Measurements from ENCODE around the gene TARDBP.
"Not testable (repeated sequence)": the region's sequence is repeated elsewhere in the genome, so short reads cannot be mapped to it uniquely, and the experiment has no call there.

The TARDBP gene

DNA sequence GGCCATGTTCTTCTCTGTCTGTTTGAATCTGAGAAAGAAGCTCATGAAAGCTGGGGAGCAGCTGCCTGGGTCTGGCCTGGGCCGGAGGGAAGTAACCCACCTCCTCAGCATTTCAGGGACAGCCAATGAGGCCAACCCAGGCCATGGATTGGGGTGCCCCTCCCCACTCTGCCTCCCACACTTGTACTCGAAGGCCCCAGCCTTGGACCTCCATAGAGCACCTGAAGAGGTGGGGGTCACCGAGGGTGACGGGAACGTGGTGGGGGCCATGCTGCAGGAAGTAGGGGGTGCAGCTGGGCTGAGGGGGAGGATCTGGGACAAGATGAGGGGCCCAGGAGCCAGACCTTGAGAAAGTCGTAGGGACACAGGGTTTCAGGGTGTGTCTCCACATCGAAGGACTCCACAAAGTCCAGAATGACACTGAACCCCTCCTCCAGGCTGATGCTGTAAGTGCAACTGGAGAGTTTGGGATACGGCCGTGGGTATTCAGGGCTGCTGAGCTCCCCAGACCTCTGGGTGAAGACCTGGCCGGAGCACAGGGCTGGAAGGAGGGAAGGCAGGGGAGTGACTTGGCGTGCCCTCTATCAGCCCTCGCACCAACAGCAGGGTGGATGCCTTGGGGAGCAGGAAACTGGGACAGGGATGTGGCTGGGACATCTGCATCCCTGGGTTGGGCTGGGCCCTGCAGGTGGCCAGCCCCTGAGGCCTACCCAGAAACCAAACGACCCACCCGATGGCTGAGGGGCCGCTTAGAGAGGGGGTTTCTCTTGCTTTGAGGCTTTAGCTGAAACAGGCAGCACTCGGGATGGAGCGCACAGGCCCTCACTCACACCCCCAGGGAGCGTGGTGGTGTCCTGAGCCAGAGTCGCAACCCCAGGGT, 30.8 kb downstream of the TARDBP start:
- no peak for DNase-seq (ENCODE audit: low read depth)

DNA sequence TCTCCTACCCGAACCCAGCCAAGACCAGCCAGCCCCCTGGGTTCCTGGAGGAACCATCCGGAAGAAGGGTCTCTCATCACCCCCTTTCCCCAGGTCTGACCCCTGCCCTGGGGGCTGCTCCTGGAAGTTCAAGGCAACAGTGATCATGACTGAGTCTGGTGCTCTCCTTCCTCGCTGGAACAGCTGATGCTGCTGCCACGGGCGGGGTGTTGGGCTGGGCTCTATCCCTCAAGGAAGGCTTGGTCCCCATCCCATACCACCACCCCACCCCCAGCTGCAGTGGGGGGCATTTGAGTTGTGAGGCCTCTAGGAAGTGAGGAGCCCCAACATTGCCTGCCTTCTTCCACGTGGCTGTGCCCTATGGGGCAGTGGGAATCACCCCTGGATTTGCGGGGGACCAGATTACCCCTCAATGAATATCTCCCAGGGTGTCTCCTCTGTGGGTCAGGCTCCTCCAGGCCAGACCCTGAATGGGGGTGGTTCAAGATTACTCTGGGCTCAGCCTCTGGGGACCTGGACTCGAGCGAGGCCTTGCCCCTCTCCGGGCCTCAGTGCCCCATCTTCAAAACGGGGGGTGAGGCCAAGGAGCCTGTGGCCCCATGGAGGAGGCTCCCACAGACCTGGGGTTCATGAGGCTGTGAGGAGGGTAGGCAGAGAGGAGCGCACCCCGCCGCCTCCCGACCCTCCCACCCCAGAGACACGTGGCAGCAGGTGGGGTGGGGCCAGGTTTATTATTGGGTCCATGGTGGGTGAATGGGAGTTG, 31.8 kb downstream of the TARDBP start:
- DNase-seq (ENCODE audit: low read depth), result no peak

DNA sequence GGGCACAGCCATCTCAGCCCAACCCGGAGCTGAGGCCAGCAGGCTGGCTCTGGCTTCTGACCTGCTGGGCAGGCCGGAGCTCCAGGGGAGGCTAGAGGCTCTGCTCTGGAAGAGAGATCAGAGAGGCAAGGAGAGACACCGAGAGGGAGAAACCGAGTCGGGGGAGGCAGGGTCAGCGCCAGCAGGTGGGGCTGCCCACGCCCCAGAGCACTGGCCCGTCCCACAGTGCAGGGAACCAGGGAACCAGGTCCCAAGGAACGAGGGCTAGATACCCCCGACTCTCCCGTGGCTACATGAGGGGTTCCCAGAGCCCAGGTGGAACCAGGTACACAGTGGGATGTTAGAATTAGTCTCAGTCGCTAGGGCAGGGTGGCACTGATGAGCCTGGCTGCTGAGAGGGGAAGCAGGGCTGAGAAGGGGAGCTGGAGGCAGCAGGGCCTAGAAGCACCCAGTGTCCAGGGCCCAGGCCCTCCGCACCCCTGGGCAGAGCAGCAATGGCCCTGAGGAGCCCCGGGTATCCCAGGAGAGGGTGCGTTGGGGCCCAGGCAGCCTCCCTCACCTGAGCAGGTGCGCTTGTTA, 32.5 kb downstream of the TARDBP start:
- no peak for DNase-seq (ENCODE audit: low read depth)

DNA sequence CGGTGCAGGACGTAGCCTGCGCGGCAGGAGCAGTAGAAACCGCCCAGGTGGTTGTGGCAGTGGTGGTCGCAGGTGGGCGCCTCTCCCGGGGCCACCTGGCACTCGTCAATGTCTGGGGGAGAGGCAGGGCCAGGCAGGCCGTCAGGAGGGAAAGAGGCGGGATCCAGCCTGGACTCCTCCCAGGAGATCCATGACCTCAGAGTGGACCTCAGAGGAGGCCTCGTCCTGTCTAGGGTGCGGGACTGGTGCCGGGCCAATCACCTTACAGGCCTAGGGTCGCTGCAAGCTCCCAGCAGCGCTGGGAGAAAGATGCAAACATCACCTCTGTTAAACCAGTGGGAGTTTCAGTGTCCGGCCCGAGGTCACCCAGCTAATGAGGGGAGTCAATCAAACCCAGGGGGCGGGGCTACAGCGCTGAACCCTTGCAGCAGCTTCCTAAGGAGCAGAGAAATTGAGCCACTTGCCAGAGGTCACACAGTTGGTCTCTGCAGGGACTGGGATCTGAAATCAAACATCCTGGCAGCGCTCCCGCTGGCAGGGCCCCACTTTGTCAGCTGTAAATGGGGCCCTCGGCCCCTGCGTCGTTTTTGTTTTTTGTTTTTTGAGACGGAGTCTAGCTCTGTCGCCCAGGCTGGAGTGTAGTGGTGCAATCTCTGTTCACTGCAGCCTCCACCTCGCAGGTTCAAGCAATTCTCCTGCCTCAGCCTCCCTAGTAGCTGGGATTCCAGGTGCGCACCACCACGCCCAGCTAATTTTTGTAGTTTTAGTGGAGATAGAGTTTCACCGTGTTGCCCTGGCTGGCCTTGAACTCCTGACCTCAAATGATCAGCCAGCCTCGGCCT, 33.2 kb downstream of the TARDBP start:
- DNase-seq (ENCODE audit: low read depth), result no peak

DNA sequence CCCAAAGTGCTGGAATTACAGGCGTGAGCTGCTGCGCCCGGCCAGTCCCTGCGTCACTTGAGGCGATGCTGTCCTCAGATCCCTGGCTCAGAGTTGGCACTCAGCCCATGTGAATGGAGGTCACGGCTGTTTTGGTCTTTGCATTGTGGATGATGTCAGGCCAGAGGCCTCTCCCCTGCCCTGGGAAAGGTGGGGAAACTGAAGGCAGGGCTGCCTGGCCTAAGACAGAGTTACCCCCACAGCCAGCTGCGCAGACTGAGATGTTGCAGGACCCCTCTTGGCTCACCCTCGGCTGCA, 33.8 kb downstream of the TARDBP start:
- DNase-seq (ENCODE audit: low read depth), result no peak

DNA sequence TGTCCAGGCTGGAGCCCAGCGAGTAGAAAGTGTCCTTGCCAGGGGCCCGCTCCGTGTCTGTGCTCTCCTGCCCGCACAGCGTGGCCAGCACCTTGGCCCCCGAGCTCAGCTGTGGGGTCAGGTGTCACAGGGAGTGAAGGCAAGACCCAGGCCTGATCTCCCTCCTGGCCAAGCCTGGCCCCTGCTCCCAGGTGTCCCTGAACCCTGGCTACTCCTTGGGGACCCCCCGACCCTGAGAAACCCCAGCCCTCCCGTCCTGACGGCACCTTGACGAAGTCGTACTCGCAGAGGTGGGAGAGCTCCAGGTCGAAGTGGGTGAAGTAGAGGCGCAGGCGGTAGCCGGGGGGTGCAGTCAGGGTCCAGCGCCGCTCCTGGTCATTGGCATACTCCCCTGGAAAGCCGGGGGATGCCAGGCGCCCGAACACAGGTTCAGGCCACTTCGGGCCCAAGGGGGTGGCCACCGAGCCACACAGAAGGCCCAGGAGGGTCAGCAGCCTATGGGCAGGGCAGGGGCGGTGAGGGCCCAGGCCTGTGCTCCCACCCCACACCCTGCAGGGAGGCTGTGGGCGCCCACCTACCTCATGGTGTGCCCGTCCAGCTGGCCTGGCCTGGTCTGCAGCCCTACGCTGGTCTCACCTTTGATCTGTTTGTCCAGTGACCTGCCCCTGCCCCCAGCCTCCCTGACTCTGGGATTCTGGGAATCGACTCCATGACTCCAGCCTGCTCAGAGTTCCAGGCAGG, 34.3 kb downstream of the TARDBP start, which contains the start of gene MASP2:
Gene MASP2, minus strand, starts transcription at position 615 of the 741 bp plus-strand sequence. Its CDS starts 32 bp downstream, at position 583.
- DNase-seq (ENCODE audit: low read depth), result no peak

DNA sequence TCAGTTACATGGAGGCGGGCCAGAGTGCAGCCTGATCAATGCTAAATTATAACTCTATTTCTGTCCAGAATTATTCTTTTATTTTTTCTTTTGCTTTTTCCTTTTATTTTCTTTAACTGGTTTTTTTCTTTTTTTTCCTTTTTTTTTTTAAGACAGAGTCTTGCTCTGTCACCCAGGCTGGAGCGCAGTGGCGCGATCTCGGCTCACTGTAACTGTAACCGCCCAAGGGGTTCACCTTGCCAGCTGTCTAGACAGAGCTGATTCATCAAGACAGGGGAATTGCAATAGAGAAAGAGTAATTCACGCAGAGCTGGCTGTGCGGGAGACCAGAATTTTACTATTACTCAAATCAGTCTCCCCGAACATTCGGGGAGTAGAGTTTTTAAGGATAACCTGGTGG, 38.7 kb downstream of the TARDBP start:
- not testable (repeated sequence) for DNase-seq (ENCODE audit: low read depth)

DNA sequence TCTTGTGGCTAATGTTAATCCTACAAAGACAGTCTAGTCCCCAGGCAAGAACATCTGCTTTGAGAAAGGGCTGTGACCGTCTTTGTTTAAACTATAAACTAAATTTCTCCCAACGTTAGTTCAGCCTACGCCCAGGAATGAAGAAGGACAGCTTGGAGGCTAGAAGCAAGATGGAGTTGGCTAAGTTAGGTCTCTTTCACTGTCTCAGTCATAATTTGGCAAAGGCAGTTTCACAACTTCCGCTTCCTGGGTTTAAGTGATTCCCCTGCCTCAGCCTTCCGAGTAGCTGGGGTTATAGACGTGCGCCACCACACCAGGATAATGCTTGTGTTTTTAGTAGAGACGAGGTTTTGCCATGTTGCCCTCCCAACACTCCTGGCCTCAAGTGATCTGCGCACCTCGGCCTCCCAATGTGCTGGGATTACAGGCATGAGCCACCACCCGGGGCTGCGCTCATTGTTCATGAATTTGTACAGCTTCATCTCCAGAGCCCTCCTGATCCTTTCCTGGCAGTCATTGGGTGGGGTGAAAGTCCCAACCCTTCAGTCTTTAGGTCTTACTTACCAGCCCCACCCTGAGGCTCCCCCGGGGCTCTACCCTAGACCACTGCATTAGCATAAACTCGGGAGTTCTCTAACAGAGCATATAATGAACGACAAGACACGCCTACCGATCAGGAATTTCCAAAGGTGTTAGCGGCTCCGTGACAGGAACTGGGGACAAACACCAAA, 39.5 kb downstream of the TARDBP start:
- no peak for DNase-seq (ENCODE audit: low read depth)

DNA sequence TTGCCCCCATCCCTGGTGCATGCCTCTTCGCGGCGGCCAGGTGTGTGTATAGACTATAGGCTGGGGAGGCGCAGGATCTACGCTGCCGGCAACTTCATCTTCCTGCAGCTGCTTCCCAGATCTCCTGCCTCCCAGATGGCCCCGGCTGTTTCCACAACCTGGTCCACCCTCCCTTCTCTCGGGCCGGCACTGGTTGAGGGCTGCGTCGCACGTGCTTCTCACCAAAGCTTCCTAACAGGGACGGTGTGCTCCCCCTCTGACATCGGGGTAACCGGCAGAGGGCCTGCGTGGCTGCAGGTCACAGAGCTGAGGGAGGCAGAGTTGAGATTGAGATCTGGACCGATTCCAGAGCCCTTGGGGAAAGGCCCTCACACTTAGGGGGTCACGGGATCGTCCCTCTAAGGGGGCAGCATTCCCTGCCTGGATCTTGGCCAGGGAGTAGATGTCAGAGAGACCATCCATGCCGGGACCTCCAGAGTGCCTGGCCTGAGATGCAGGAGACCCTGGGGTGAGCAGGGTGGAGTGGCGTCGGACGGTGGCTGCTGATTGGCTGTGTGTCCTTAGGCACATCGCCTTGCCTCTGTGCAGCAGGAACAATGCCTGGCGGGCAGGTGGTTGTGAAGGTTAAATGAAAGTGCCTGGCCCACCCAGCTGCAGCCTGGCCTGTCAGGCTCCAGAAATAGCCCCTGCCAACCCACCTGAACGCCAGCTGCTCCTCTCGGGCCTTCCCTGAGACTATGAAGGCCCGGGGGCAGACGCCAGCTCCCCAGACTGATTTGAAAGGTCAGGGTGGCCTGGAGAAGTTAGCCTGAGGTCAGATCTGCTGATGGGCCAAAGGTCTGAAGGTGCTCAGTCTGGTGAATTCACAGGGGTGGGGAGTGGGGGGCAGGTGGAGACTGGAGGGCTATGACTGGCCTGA, 40.6 kb downstream of the TARDBP start:
- DNase-seq (ENCODE audit: low read depth), result no peak

DNA sequence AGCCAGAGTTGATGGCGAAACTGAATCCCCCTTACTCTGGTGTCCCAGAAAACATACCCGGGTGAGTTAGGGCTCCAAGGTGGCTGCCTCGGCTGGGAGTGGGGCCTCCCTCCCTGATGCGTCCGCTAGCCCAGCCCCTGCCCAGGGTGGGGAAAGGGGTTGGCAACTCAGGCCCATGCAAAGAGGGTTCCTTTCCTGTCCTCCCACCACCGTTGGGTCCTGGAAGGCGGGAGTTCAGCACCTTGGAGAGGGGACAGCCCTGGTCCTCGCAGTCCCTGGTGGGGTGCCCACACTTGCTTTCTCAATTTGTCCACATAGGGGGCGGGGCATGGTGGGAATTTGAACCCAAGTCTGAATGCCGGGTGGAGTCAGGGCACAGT, 41.3 kb downstream of the TARDBP start:
- DNase-seq (ENCODE audit: low read depth), result peak; percentile 21

DNA sequence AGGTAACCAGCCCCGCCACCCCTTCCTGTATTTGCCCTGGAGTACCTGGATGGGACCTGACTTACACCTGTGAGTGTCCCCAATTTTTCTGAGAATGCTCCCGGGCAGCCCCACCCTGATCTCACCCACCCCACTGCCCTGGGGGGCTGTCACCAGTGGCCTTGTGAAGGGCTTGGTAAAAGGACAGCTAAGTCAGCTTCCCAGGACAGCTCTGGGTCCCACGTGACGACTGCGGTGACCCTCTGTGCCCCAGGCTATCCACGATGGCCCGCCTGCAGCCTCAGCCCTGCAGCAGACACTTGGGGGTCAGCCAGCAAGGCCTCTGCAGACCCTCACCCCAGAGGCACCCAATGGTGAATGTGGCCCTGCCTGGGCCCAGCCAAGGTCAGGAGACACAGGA, 41.7 kb downstream of the TARDBP start:
- DNase-seq (ENCODE audit: low read depth), result no peak

DNA sequence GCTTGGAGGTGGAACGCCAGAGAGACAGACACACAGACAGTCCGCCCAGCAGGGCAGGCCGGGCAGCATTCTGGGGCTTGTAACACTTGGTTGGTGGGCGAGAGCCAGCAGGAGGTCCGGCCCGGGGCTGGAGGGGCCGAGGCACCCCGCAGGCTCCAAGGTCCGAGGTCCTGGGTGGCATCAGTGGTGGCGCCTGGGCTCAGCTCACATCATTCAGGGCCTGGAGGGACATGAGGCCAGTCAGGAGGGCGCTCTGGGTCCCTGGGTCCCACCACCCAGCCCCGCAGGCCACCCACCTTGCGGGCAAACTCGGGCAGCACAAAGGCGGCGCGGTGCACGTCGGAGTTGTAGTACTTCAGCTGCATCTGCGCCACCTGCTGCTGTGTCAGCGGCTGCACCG, 42.2 kb downstream of the TARDBP start:
- no peak for DNase-seq (ENCODE audit: low read depth)

DNA sequence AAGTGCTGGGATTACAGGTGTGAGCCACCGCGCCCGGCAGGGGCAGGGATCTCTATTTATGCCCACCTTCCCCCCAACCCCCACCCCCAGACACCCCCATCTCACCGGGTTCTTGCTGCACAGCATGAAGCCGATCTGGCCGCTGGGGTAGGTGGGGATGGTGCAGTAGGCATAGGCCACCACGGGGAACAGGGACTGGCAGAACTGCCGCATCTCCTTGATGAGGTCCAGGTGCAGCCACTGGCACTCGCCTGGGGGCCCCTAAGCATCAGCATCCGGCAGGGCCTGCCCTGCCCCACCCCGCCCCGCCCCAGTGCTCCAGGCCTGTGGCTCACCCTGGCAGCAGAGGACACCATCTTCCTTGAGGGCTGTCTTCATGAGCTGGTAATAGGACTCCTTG, 43.2 kb downstream of the TARDBP start:
- no peak for DNase-seq (ENCODE audit: low read depth)

DNA sequence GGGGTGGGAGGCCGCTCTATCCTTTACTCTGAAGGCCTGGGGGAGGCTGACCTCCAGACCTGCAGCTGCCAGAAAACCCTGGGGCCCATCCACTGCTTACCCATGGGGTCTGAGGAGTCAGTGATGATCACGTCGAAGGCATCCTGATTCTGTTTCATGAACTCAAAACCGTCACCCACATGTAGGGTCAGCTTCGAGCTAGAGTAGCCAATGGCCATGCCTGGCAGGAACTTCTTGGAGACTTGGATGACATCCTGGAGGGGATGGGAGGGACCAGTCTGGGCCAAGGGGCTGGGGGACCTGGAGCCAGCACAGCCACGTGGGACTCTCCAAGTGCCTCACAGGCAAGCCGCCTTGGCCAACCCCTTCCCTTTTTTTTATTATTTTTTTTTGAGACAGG, 44.0 kb downstream of the TARDBP start:
- DNase-seq (ENCODE audit: low read depth), result no peak

DNA sequence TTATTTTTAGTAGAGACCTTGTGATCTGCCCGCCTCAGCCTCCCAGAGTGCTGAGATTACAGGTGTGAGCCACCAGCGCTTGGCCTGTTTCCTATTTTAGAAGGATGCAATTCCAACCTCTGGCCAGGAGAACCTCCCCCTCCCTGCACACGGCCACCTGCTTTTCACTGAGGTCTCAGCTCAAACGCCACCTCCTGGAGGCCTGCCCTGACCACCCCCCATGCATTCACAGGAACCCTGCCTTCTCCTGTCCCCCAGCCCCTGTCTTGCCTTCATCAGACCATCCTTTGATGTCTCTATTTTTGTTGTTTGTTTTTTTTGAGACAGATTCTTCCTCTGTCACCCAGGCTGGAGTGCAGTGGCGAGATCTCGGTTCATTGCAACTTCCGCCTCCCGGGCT, 45.0 kb downstream of the TARDBP start:
- no peak for DNase-seq (ENCODE audit: low read depth)

DNA sequence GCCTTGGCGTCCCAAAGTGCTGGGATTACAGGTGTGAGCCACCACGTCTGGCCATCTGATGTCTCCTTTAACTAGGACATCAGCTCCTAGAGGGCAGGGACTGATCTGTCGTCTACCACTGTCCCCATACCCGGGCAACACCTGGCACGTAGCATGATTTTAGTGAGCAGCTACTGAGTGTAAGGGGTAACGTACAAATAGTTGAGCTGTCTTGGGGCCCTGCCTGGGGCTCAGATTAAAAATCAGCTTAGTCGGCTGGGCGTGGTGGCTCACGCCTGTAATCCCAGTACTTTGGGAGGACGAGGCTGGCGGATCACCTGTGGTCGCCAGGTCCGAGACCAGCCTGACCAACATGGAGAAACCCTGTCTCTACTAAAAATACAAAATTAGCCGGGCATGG, 45.6 kb downstream of the TARDBP start:
- DNase-seq (ENCODE audit: low read depth), result no peak

DNA sequence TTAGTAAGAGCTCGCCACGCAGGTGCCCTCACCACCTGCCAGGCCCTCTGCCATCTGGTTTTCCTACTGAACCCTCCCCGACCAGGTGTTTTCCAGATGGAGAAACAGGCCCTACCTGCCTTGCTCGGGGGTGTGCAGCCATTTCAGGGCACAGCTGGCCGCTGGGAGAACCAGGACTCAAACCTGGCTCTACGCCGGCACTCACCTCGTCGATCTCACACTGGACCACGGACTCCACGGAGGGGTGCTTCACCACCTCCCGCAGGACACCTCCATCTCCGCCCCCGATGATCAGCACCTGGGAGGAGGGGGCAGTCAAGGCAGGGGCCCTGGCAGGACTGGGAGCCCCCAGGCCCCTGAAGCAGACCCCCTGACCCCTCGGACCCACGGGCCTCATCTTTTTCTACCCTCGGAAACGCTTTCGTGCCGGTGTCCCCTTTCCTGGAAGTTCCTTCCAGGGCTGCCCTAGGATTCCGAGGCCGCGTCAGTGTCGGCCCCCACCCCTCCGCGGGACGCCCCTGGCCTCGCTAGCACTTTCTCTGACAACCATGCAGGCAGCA, 46.2 kb downstream of the TARDBP start:
- DNase-seq (ENCODE audit: low read depth), result no peak

DNA sequence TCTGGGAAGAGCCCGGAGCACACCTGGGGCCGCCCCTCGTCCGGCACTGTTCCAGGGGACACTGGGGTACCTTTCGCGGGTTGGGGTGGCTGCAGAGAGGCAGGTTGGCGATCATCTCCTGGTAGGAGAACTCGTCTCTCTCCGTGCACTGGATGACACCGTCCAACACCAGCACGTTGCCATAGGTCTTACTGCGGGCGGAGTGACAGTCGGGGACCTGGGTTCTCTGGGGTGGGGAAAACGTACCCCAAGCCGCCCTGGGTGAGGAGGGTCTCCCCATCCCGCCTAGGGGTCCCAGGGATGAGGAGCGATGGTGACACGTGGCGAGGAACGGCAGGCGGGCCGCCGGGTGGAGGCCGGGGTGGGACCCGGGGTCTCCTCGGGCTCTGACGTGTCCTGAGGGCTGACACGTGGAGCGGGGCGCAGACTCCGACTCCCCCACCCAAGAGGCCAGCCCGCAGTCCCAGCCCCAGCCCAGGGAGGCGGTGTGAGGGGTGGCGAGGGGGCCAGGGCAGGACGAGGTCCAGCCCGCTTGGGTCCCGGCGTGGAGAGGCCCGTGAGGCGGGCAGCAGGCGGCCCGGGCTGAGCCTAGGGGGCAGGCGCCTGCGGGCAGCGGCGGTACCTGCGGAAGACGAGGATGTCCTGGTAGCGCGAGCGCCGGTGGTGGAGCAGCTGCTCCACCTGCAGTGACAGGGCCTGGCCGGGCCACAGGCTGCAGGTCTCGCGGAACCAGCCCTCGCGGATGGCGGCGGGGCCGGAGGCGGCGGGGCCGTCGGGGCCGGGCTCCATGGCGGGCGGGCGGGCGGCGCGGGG, 46.9 kb downstream of the TARDBP start:
- DNase-seq (ENCODE audit: low read depth), result no peak

Measured in amniotic epithelial cell (primary cell).